ENCODE results near the gene RHOV. TPM values are rescaled to one million over a fixed set of nuclear protein-coding genes. Genes with fewer than 3 reads are reported as not detected.

Gene RHOV
- total and polyA plus RNA-seq, 10 of the 15 experiments (the other 5 are each of a cell fraction or from before 2014, with no cell fraction given), result 0.24 to 39.3 (median 9.3) TPM

DNA sequence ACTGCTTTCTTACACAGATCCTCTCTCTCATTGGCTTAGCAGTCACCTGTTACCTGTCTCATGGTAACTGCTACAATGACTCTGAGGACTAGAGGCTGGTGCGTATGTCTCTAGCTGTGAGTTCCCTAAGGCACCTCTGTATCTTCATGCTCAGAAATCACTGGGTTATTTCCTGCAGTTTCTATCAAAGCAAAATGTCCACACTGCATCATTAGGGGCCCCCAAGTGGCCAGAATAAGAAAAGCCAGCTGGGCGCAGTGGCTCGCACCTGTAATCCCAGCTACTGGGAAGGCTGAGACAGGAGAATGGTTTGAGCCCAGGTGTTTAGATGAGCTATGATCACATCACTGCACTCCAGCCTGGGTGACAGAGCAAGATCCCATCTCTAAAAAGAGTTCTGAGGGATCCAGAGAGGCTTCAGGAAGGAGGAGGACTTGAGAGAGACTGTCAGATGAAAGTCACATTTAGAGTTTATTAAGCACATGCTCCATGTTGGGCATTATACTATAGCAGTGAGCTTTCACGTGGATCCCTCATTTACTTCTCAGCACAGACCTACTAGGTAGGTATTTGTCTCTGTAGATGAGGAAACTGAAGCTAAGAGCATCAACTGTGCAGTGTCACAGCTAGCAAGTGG lies 17.9 kb upstream of the RHOV start (continued):
- TF ChIP-seq, protein P1, sequence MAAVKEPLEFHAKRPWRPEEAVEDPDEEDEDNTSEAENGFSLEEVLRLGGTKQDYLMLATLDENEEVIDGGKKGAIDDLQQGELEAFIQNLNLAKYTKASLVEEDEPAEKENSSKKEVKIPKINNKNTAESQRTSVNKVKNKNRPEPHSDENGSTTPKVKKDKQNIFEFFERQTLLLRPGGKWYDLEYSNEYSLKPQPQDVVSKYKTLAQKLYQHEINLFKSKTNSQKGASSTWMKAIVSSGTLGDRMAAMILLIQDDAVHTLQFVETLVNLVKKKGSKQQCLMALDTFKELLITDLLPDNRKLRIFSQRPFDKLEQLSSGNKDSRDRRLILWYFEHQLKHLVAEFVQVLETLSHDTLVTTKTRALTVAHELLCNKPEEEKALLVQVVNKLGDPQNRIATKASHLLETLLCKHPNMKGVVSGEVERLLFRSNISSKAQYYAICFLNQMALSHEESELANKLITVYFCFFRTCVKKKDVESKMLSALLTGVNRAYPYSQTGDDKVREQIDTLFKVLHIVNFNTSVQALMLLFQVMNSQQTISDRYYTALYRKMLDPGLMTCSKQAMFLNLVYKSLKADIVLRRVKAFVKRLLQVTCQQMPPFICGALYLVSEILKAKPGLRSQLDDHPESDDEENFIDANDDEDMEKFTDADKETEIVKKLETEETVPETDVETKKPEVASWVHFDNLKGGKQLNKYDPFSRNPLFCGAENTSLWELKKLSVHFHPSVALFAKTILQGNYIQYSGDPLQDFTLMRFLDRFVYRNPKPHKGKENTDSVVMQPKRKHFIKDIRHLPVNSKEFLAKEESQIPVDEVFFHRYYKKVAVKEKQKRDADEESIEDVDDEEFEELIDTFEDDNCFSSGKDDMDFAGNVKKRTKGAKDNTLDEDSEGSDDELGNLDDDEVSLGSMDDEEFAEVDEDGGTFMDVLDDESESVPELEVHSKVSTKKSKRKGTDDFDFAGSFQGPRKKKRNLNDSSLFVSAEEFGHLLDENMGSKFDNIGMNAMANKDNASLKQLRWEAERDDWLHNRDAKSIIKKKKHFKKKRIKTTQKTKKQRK (IDR thresholded peaks at IDR 0.05; ENCODE audit: low read depth, low read length), result no peak
- no peak for TF ChIP-seq GATAD2B (conservative IDR thresholded peaks at IDR 0.05; ENCODE audit: low read depth)
- no peak for TF ChIP-seq CREB1 (IDR thresholded peaks at IDR 0.05; ENCODE audit: low read depth)
- TF ChIP-seq SMC3 (IDR thresholded peaks at IDR 0.05; ENCODE audit: borderline replicate concordance, low read length), result peak; percentile 83
- peak; percentile 57; the same call in 1 of the 2 replicates for TF ChIP-seq RB1 (IDR thresholded peaks at IDR 0.05; ENCODE audit: borderline replicate concordance)
- TF ChIP-seq IRF4 (IDR thresholded peaks at IDR 0.05; ENCODE audit: low read depth, low read length), result no peak
- no peak for TF ChIP-seq NFYA (IDR thresholded peaks at IDR 0.05; ENCODE audit: borderline replicate concordance, low read depth, low read length)
- TF ChIP-seq HDAC6 (IDR thresholded peaks at IDR 0.05; ENCODE audit: unreplicated experiment), result no peak
- TF ChIP-seq CREM (IDR thresholded peaks at IDR 0.05; ENCODE audit: low read depth), result no peak
- no peak; the same call in 1 of the 2 replicates for TF ChIP-seq PAX5 (IDR thresholded peaks at IDR 0.05; ENCODE audit: borderline replicate concordance, low read depth, low read length)
- no peak for TF ChIP-seq RUNX3 (IDR thresholded peaks at IDR 0.05; ENCODE audit: low read length)
- no peak for TF ChIP-seq ZNF207 (IDR thresholded peaks at IDR 0.05; ENCODE audit: borderline replicate concordance)
- TF ChIP-seq BMI1 (IDR thresholded peaks at IDR 0.05; ENCODE audit: borderline replicate concordance), result no peak
- no peak for TF ChIP-seq FOS (IDR thresholded peaks at IDR 0.05; ENCODE audit: borderline replicate concordance, extremely low read depth, insufficient read length)
- TF ChIP-seq PAX8 (IDR thresholded peaks at IDR 0.05), result no peak
- no peak for TF ChIP-seq EZH2 (IDR thresholded peaks at IDR 0.05; ENCODE audit: borderline replicate concordance, control insufficient read depth, low read depth, low read length)
- TF ChIP-seq, protein P2, sequence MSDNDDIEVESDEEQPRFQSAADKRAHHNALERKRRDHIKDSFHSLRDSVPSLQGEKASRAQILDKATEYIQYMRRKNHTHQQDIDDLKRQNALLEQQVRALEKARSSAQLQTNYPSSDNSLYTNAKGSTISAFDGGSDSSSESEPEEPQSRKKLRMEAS (IDR thresholded peaks at IDR 0.05; ENCODE audit: low read depth, low read length), result no peak
- TF ChIP-seq, protein P3, sequence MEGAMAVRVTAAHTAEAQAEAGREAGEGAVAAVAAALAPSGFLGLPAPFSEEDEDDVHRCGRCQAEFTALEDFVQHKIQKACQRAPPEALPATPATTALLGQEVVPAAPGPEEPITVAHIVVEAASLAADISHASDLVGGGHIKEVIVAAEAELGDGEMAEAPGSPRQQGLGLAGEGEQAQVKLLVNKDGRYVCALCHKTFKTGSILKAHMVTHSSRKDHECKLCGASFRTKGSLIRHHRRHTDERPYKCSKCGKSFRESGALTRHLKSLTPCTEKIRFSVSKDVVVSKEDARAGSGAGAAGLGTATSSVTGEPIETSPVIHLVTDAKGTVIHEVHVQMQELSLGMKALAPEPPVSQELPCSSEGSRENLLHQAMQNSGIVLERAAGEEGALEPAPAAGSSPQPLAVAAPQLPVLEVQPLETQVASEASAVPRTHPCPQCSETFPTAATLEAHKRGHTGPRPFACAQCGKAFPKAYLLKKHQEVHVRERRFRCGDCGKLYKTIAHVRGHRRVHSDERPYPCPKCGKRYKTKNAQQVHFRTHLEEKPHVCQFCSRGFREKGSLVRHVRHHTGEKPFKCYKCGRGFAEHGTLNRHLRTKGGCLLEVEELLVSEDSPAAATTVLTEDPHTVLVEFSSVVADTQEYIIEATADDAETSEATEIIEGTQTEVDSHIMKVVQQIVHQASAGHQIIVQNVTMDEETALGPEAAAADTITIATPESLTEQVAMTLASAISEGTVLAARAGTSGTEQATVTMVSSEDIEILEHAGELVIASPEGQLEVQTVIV (IDR thresholded peaks at IDR 0.05; ENCODE audit: borderline replicate concordance, partially characterized antibody), result no peak
- no peak for TF ChIP-seq BACH1 (IDR thresholded peaks at IDR 0.05; ENCODE audit: borderline replicate concordance)
- TF ChIP-seq, protein P4, sequence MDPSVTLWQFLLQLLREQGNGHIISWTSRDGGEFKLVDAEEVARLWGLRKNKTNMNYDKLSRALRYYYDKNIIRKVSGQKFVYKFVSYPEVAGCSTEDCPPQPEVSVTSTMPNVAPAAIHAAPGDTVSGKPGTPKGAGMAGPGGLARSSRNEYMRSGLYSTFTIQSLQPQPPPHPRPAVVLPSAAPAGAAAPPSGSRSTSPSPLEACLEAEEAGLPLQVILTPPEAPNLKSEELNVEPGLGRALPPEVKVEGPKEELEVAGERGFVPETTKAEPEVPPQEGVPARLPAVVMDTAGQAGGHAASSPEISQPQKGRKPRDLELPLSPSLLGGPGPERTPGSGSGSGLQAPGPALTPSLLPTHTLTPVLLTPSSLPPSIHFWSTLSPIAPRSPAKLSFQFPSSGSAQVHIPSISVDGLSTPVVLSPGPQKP (IDR thresholded peaks at IDR 0.05; ENCODE audit: low read depth, low read length), result no peak
- TF ChIP-seq, protein P5, sequence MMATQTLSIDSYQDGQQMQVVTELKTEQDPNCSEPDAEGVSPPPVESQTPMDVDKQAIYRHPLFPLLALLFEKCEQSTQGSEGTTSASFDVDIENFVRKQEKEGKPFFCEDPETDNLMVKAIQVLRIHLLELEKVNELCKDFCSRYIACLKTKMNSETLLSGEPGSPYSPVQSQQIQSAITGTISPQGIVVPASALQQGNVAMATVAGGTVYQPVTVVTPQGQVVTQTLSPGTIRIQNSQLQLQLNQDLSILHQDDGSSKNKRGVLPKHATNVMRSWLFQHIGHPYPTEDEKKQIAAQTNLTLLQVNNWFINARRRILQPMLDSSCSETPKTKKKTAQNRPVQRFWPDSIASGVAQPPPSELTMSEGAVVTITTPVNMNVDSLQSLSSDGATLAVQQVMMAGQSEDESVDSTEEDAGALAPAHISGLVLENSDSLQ (IDR thresholded peaks at IDR 0.05), result no peak
- TF ChIP-seq ZBED1 (IDR thresholded peaks at IDR 0.05; ENCODE audit: borderline replicate concordance), result no peak
- peak; percentile 72; the same call in 1 of the 2 replicates for TF ChIP-seq SMARCA5 (IDR thresholded peaks at IDR 0.05)
- peak; percentile 61; the same call in 1 of the 2 replicates for TF ChIP-seq TCF12 (IDR thresholded peaks at IDR 0.05; ENCODE audit: low read depth, low read length)
